Stomach (tissue), 9 donors: ENCODE results near the gene MOG. TPM values are rescaled to one million over a fixed set of nuclear protein-coding genes. Genes with fewer than 3 reads are reported as not detected.

Source experiments
- DNase-seq, 2 donors: peaks; one replicate each; pipeline versions ENCODE4 v3.0.0 to v3.0.0-alpha.2; 2013 to 2019
- H3K27ac ChIP-seq, 5 donors: fragments of 200-600 bp in 4 of 5; sonication (generic) in 4 of 5; one replicate each; pipeline ENCODE4 v1.5.1; 2013 to 2019; ENCODE audit warnings: mild to moderate bottlenecking in 1 of 5, moderate library complexity in 1 of 5
- H3K27me3 ChIP-seq, 3 donors: fragments of 200-600 bp; sonication (generic); one replicate each; pipeline ENCODE4 v1.5.1; 2017 to 2019; ENCODE audit warnings: mixed run types in 1 of 3
- H3K36me3 ChIP-seq, 4 donors: fragments of 200-600 bp; sonication (generic); 1 replicate in 3 of 4; 2 replicates in 1 of 4; pipeline ENCODE4 v1.5.1; 2016 to 2019
- H3K4me1 ChIP-seq, 4 donors: fragments of 200-600 bp; sonication (generic); one replicate each; pipeline ENCODE4 v1.5.1; 2016 to 2019
- H3K4me3 ChIP-seq, 4 donors: fragments of 200-600 bp; sonication (generic) in 3 of 4; one replicate each; pipeline ENCODE4 v1.5.1; 2016 to 2019; ENCODE audit warnings: mild to moderate bottlenecking in 1 of 4
- H3K9me3 ChIP-seq, 4 donors: fragments of 200-600 bp; sonication (generic); one replicate each; pipeline ENCODE4 v1.5.1; 2016 to 2019
- CTCF ChIP-seq, 7 experiments: fragments of 450-650 bp in 4 of 7; fragments of 200-600 bp in 3 of 7; sonication (generic) in 3 of 7; IDR thresholded peaks; one replicate each; pipeline ENCODE4 v1.5.1; 2016 to 2019; ENCODE audit warnings: antibody characterized with exemption in 7 of 7, control low read depth in 2 of 7, mild to moderate bottlenecking in 1 of 7
- EP300 ChIP-seq: sonication (generic); formaldehyde crosslinking; IDR thresholded peaks from one replicate; pipeline ENCODE4 v1.6.1; 2017; ENCODE audit warnings: antibody characterized with exemption
- POLR2A ChIP-seq, 4 donors: fragments of 450-650 bp; IDR thresholded peaks; one replicate each; pipeline ENCODE4 v1.6.1; 2016; ENCODE audit warnings: antibody characterized with exemption in 4 of 4, control low read depth in 2 of 4, mild to moderate bottlenecking in 1 of 4, moderate library complexity in 1 of 4
- POLR2AphosphoS5 ChIP-seq, 3 donors: sonication (generic); formaldehyde crosslinking; IDR thresholded peaks; one replicate each; pipeline ENCODE4 v1.6.1; 2016; ENCODE audit warnings: antibody characterized with exemption in 3 of 3
- WGBS, 5 donors: extraction: QIAGEN DNeasy Blood & Tissue Kit in 3 of 5; methylation state at CpG; one replicate each; pipeline versions ENCODE4 v1.1.5 to v1.1.7; 2013 to 2018; 5-methylcytosine and 5-hydroxymethylcytosine counted together
- intact Hi-C: fragments of 100-400 bp; cut with DNase I; formaldehyde crosslinking; loops from one replicate; pipeline ENCODE4 v1.15.1; 2023; ENCODE audit warnings: low total_unique reads
- polyA plus RNA-seq, 3 donors: library from polyadenylated mRNA; stranded (reverse); fragments of 200-250 nt; gene quantifications; one replicate each; pipeline ENCODE4 v1.2.3, GENCODE V29; 2013
- total RNA-seq, 5 donors: library from RNA; depleted of rRNA; stranded (reverse); fragments of >200 nt; gene quantifications; one replicate each; pipeline versions ENCODE4 v1.1.0 to v1.2.3, GENCODE V29; 2014 to 2016
- donor health status: healthy with polysubstance abuse.
- donor health status: Bipolar disorder and iron deficiency.
- donor health status: healthy.

MOG gene
- total and polyA plus RNA-seq, 8 donors, result not detected

GRCh38 chr6:29694637-29695036 lies 37.7 kb downstream of the MOG start:
- Histone ChIP-seq H3K9me3 (peaks cover 0 to 9% (median 4%) of the 10 kb centered on the region in 4 donors), H3K27me3 (peaks cover 0 to 10% (median 0%) of the 10 kb centered on the region in 3 donors), H3K27ac (no peak overlapping the region), H3K4me1 (no peaks in the 10 kb centered on the region), H3K4me3 (no peak overlapping the region), H3K36me3 (no peaks in the 10 kb centered on the region)
- intact Hi-C loops, result no loop called here
- 45 to 65% (median 55%) methylated on average over 3 of the region's 3 CpGs for WGBS, 5 donors
- DNase-seq, result no peak
- TF ChIP-seq EP300, result no peak
- TF ChIP-seq POLR2A (IDR thresholded peaks at IDR 0.05), result no peak
- no peak for TF ChIP-seq POLR2AphosphoS5 (IDR thresholded peaks at IDR 0.05)
- no peak for TF ChIP-seq CTCF (IDR thresholded peaks at IDR 0.05)

GRCh38 chr6:29696147-29697125 lies 39.5 kb downstream of the MOG start:
- H3K36me3 ChIP-seq, result no peaks in the 10 kb centered on the region
- H3K9me3 ChIP-seq, result peaks cover 0 to 9% (median 4%) of the 10 kb centered on the region in 4 donors
- WGBS, 5 donors, result 64 to 75% (median 73%) methylated on average over 10 of the region's 10 CpGs
- H3K27ac ChIP-seq, result no peak overlapping the region
- H3K4me3 ChIP-seq, result no peak overlapping the region
- DNase-seq, result no peak
- no peaks in the 10 kb centered on the region for H3K4me1 ChIP-seq
- TF ChIP-seq POLR2A (IDR thresholded peaks at IDR 0.05), result no peak
- TF ChIP-seq CTCF (IDR thresholded peaks at IDR 0.05), result no peak
- TF ChIP-seq EP300, result no peak
- no peak for TF ChIP-seq POLR2AphosphoS5 (IDR thresholded peaks at IDR 0.05)
- H3K27me3 ChIP-seq, result peaks cover 0 to 10% (median 0%) of the 10 kb centered on the region in 3 donors
- intact Hi-C loops, result no loop called here

GRCh38 chr6:29702519-29703103 lies 45.7 kb downstream of the MOG start:
- Histone ChIP-seq H3K27me3 (peaks cover 4 to 38% (median 6%) of the 10 kb centered on the region in 3 donors), H3K4me1 (peaks cover 0 to 12% (median 0%) of the 10 kb centered on the region in 4 donors), H3K27ac (no peak overlapping the region), H3K4me3 (no peak overlapping the region), H3K9me3 (no peaks in the 10 kb centered on the region), H3K36me3 (no peaks in the 10 kb centered on the region)
- TF ChIP-seq CTCF (IDR thresholded peaks at IDR 0.05), result peak in 1 of 7 experiments; percentile 24
- no peak for TF ChIP-seq POLR2A (IDR thresholded peaks at IDR 0.05)
- peak; percentile 24 to 46 for DNase-seq
- intact Hi-C loops, result no loop called here
- WGBS, 5 donors, result 12 to 42% (median 25%) methylated on average over 9 to 17 of the region's 17 CpGs

- intact Hi-C loops, result loop anchor here (5.0 kb wide), 1 partner anchor 132 kb away; no protein-coding TSS in a partner anchor
- Histone ChIP-seq H3K27me3 (peaks cover 4 to 59% (median 6%) of the 10 kb centered on the region in 3 donors), H3K4me1 (peaks cover 0 to 12% (median 0%) of the 10 kb centered on the region in 4 donors), H3K27ac (no peak overlapping the region), H3K4me3 (no peak overlapping the region), H3K36me3 (no peaks in the 10 kb centered on the region), H3K9me3 (no peaks in the 10 kb centered on the region)
- peak in 1 of 2 donors; percentile 77 for DNase-seq
- TF ChIP-seq CTCF (IDR thresholded peaks at IDR 0.05) (peak in 5 of 7 experiments; percentile 37 to 79 (median 67)), POLR2A (IDR thresholded peaks at IDR 0.05) (no peak), POLR2AphosphoS5 (IDR thresholded peaks at IDR 0.05) (no peak), EP300 (no peak)
- 31 to 38% (median 33%) methylated on average over 10 of the region's 10 CpGs for WGBS, 5 donors
These were observed 48.7 kb downstream of the MOG start for GRCh38 chr6:29705389-29706231.
